HEK293T (cell line): ENCODE data around the gene MORN1.

Source experiments
- BHLHE40 ChIP-seq: fragments of 450-650 bp; IDR thresholded peaks from 2 replicates; pipeline ENCODE4 v1.6.1; 2016; ENCODE audit warnings: mild to moderate bottlenecking, moderate library complexity, borderline replicate concordance
- CTBP1 ChIP-seq: fragments of 450-650 bp; IDR thresholded peaks from 2 replicates; pipeline ENCODE4 v1.6.1; 2016; ENCODE audit warnings: borderline replicate concordance
- FOXK2 ChIP-seq: fragments of 450-650 bp; IDR thresholded peaks from 2 replicates; pipeline ENCODE4 v1.6.1; 2016; ENCODE audit warnings: mild to moderate bottlenecking
- NFRKB ChIP-seq: fragments of 450-650 bp; IDR thresholded peaks from 2 replicates; pipeline ENCODE4 v1.6.1; 2016; ENCODE audit warnings: mild to moderate bottlenecking, moderate library complexity

- TF ChIP-seq FOXK2, result no peak
- no peak for TF ChIP-seq CTBP1
- TF ChIP-seq NFRKB, result no peak
- no peak for TF ChIP-seq BHLHE40
Measured at GRCh38 chr1:2306151-2306978, 85.0 kb downstream of the MORN1 start.
